Cardiac septum (tissue), 1 donor: Measurements from ENCODE around the gene NUP85. TPM values are rescaled to one million over a fixed set of nuclear protein-coding genes. Genes with fewer than 3 reads are reported as not detected.

Experiments
- total RNA-seq: library from RNA; stranded (reverse); fragmentation: NEBNext Ultra II Directional; extraction: Animal tissue kit (Norgen Biotek cat#: 25700); gene quantifications from one replicate; pipeline ENCODE4 v1.2.1, GENCODE V29; 2021
- donor health status: DM: no; HTN: no; CAD: no.

Gene NUP85
- total RNA-seq, 1 donor from 2014 or later = 26.3 TPM

Other genes with a start within 250 kb of the NUP85 start
- 9.0 TPM for gene HID1, start 232.9 kb upstream of the NUP85 start, total RNA-seq
- gene CDR2L, start 218.0 kb upstream of the NUP85 start, total RNA-seq = 20.1 TPM
- 39.3 TPM for gene MRPL58, start 193.0 kb upstream of the NUP85 start, total RNA-seq
- 616 TPM for gene ATP5PD, start 158.7 kb upstream of the NUP85 start, total RNA-seq
- gene KCTD2, start 158.5 kb upstream of the NUP85 start, total RNA-seq = 43.2 TPM
- 22.7 TPM for gene SLC16A5, start 117.7 kb upstream of the NUP85 start, total RNA-seq
- gene ARMC7, start 95.7 kb upstream of the NUP85 start, total RNA-seq = 8.0 TPM
- 27.7 TPM for gene NT5C, start 73.9 kb upstream of the NUP85 start, total RNA-seq
- gene JPT1, start 51.2 kb upstream of the NUP85 start, total RNA-seq = 15.2 TPM
- 214 TPM for gene SUMO2, start 22.7 kb upstream of the NUP85 start, total RNA-seq
- gene GGA3, start 55.9 kb downstream of the NUP85 start, total RNA-seq = 24.2 TPM
- gene MRPS7, start 56.2 kb downstream of the NUP85 start, total RNA-seq = 102 TPM
- 18.1 TPM for gene MIF4GD, start 65.6 kb downstream of the NUP85 start, total RNA-seq
- 8.5 TPM for gene SLC25A19, start 83.8 kb downstream of the NUP85 start, total RNA-seq
- 57.1 TPM for gene GRB2, start 200.0 kb downstream of the NUP85 start, total RNA-seq